Small intestine (tissue), 7 donors: ENCODE data around the gene LPP. TPM values are rescaled to one million over a fixed set of nuclear protein-coding genes. Genes with fewer than 3 reads are reported as not detected.

Experiments used
- DNase-seq, 2 donors: peaks; one replicate each; pipeline versions ENCODE4 v3.0.0 to v3.0.0-alpha.2; 2013
- FAIRE-seq: peaks from 2 replicates; lab custom pipeline; 2012; peaks lifted over from hg19 to GRCh38; lab: Jason Lieb, UNC
- H3K27ac ChIP-seq, 3 donors: one replicate each; pipeline ENCODE4 v1.5.1; 2013; ENCODE audit warnings: low read length in 2 of 3, mild to moderate bottlenecking in 2 of 3, control low read depth in 1 of 3, inconsistent platforms in 1 of 3, low read depth in 1 of 3, moderate library complexity in 1 of 3
- H3K27me3 ChIP-seq, 3 donors: one replicate each; pipeline ENCODE4 v1.6.1; 2013; ENCODE audit warnings: low read length in 3 of 3, inconsistent platforms in 1 of 3; ENCODE audit not compliant: control insufficient read depth in 3 of 3, insufficient read depth in 3 of 3
- H3K36me3 ChIP-seq, 3 donors: one replicate each; pipeline ENCODE4 v1.6.1; 2013; ENCODE audit warnings: low read length in 3 of 3, inconsistent platforms in 1 of 3, low read depth in 1 of 3, mild to moderate bottlenecking in 1 of 3, moderate library complexity in 1 of 3; ENCODE audit not compliant: control insufficient read depth in 3 of 3, insufficient read depth in 2 of 3
- H3K4me1 ChIP-seq, 3 donors: one replicate each; pipeline ENCODE4 v1.6.1; 2013; ENCODE audit warnings: low read length in 2 of 3, inconsistent platforms in 1 of 3, low read depth in 1 of 3, mild to moderate bottlenecking in 1 of 3, moderate library complexity in 1 of 3; ENCODE audit not compliant: control insufficient read depth in 3 of 3, insufficient read depth in 2 of 3
- H3K4me3 ChIP-seq, 3 donors: one replicate each; pipeline ENCODE4 v1.5.1; 2013; ENCODE audit warnings: low read length in 3 of 3, control low read depth in 1 of 3, inconsistent platforms in 1 of 3, low read depth in 1 of 3, mild to moderate bottlenecking in 1 of 3, moderate library complexity in 1 of 3
- H3K9me3 ChIP-seq, 2 donors: one replicate each; pipeline ENCODE4 v1.6.1; 2013; ENCODE audit warnings: low read depth in 1 of 2, low read length in 1 of 2; ENCODE audit not compliant: control insufficient read depth in 2 of 2, insufficient read depth in 1 of 2
- WGBS, 3 donors: extraction: QIAGEN DNeasy Blood & Tissue Kit; methylation state at CpG; one replicate each; pipeline ENCODE4 v1.1.7; 2013; 5-methylcytosine and 5-hydroxymethylcytosine counted together
- polyA plus RNA-seq, 4 donors: library from polyadenylated mRNA; stranded (reverse) in 3 of 4; unstranded in 1 of 4; fragments of 200-250 nt in 3 of 4; fragments of 120-200 nt in 1 of 4; gene quantifications; one replicate each; pipeline versions ENCODE4 v1.2.1 to v1.2.3, GENCODE V29; 2013
- donor health status: healthy with polysubstance abuse.
- donor health status: control.
- donor health status: control.
- donor health status: Bipolar disorder and iron deficiency.
- donor health status: healthy.

Gene LPP
- polyA plus RNA-seq, 4 donors: 5.4 to 35.8 (median 12.4) TPM

DNA sequence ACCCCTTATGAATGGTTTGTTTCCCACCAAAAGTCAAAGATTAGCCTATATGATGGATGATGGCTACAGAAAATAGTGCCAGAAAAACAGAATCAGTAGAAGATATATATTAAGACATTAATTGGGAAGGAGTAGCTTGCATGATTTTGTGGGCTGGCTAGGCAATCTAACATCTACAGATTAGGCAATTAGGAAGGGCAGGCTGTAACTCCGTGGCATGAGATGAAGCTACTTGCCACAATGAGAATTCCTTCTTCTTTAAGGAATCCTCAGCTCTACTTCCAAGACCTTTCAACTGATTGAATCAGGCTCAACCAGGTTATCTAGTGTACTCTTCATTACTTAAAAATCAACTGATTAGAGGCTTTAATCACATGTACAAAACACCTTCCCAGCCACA, 426.7 kb downstream of the LPP start:
- FAIRE-seq: no peak
- Histone ChIP-seq H3K4me1 (peaks cover 2 to 7% (median 4%) of the 10 kb centered on the region in 3 donors), H3K4me3 (no peak overlapping the region), H3K36me3 (peaks cover 0 to 4% (median 0%) of the 10 kb centered on the region in 3 donors), H3K27ac (no peak overlapping the region), H3K27me3 (no peaks in the 10 kb centered on the region), H3K9me3 (no peaks in the 10 kb centered on the region)
- no peak for DNase-seq
- 85 to 100% (median 96%) methylated on average over 1 of the region's 1 CpG for WGBS, 3 donors

DNA sequence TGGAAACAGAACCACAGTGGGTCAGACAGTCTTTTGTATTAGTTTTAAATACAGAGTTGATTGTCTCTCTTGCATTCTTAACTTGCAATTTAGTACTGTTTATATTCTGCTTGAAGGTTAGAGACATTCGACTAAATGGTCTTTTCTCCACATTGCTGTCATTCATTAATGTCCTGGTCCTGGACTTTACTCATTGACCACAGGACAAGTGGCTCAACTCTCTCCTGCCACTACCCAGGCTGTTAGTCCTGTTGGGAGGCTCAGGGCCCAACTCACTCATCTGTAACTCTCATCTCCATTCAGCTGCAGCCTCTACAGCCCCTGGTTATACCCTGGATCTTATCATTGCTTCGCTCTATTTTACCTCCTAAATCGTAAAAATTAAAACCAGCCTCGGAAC, 427.4 kb downstream of the LPP start:
- WGBS, 3 donors: 91 to 95% (median 93%) methylated on average over 4 of the region's 4 CpGs
- Histone ChIP-seq H3K36me3 (peaks cover 0 to 2% (median 0%) of the 10 kb centered on the region in 3 donors), H3K27ac (no peak overlapping the region), H3K4me1 (peaks cover 2 to 7% (median 4%) of the 10 kb centered on the region in 3 donors), H3K9me3 (no peaks in the 10 kb centered on the region), H3K4me3 (no peak overlapping the region), H3K27me3 (no peaks in the 10 kb centered on the region)
- no peak for DNase-seq
- no peak for FAIRE-seq

DNA sequence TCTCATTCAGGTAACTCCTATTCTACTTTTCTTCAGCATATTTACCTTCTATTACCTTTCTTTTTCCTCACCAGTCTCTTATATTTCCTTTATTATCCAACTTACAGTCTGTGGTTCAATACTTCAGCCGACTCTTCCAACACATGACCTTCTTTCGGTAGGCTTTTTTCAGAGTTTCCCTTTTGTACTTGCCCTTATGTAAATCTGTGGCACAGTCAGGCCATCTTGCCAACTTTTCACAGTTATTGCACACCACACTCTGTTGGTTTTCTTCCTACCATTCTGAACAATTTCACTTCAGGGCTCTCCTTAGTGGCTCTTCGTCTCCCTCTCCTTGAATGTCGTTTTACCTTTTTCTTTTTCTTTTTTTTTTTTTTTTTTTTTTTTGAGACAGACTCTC, 427.8 kb downstream of the LPP start:
- Histone ChIP-seq H3K27me3 (no peaks in the 10 kb centered on the region), H3K4me3 (no peak overlapping the region), H3K9me3 (no peaks in the 10 kb centered on the region), H3K36me3 (peaks cover 0 to 2% (median 0%) of the 10 kb centered on the region in 3 donors), H3K4me1 (peaks cover 2 to 7% (median 4%) of the 10 kb centered on the region in 3 donors), H3K27ac (no peak overlapping the region)
- WGBS, 3 donors: 68 to 76% (median 68%) methylated on average over 4 of the region's 4 CpGs
- DNase-seq (no peak), FAIRE-seq (no peak)

DNA sequence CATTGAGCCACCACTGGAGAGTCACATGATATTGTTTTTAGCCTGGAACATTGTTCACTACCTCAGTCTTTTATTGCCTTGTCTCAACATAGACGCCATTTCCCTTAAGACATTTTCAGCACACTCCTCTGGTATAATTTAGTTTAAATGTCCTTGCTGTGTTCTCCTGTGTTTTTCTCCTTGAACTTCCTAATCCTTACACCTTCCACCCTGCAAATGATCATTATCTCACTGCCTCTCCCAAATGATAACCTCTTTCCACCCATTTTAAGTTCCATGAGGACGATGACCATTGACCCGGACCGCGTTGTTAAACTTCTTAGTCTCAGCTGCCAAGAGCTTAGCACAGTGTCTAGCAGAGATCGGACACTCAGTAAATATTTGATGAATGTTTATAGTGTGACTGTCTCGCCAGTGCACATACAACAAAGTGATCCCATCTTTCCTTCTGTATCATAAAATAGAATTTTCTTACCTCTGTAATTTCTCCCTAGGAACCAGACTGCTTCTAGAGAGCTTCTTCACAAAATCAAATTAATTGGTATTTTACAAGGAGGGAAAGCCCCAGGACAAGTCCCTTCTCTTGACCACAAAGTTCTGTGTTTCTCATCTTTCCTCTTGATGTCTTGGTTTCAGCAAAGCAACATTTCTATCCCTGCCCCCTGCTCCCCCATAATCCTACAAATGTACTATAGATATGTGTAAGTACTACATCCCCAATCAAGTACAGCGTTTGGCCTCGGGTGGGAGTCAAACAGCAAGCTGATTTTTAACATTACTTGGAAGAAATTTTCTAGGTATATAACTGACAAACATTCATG, 429.6 kb downstream of the LPP start:
- peaks cover 2 to 7% (median 4%) of the 10 kb centered on the region in 3 donors for H3K4me1 ChIP-seq
- no peaks in the 10 kb centered on the region for H3K27me3 ChIP-seq
- H3K36me3 ChIP-seq: peaks cover 0 to 2% (median 0%) of the 10 kb centered on the region in 3 donors
- H3K4me3 ChIP-seq: no peak overlapping the region
- WGBS, 3 donors: 37 to 54% (median 41%) methylated on average over 9 of the region's 9 CpGs
- H3K9me3 ChIP-seq: no peaks in the 10 kb centered on the region
- peak; percentile 51 to 73 for DNase-seq
- FAIRE-seq: no peak
- H3K27ac ChIP-seq: no peak overlapping the region

GRCh38 chr3:188584162-188584529, 430.2 kb downstream of the LPP start:
- H3K36me3 ChIP-seq: no peaks in the 10 kb centered on the region
- no peaks in the 10 kb centered on the region for H3K27me3 ChIP-seq
- no peak overlapping the region for H3K27ac ChIP-seq
- FAIRE-seq (no peak), DNase-seq (no peak)
- H3K4me3 ChIP-seq: no peak overlapping the region
- H3K9me3 ChIP-seq: no peaks in the 10 kb centered on the region
- H3K4me1 ChIP-seq: peaks cover 2 to 7% (median 4%) of the 10 kb centered on the region in 3 donors
- 68 to 89% (median 71%) methylated on average over 4 of the region's 4 CpGs for WGBS, 3 donors

DNA sequence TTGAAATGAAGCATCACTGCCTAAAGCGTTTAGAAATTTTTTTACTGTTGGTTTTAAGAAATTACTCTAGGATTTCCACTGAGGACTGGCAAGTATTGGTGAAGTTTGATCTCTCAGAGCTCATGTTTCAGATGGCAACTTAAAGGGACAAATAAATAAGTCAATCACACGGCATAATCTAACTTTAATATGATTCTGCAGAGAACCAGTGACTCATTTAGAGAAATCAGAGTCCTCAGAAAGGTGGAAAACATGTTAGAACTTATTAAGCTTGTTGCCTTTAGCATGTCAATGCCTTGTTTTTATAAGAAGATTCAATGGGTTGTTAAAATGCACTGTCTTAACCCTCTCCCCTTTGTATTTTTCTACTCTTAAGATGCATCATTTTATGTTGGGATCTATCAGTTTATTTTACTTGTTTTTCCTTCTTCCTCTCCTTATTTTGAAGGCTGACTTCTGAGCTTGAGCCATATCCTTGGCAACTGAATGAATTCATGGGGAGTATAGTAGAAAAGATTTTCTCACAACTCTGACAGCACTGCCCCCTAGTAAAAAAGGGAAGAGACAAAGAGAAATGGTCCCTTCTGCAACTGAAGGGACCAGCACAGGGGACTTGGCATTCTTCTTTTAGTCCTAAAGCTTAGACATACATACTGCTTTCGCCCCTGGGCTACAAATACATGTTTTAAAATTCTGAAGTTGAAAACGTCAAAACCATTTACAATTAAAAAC, 431.2 kb downstream of the LPP start:
- FAIRE-seq: no peak
- no peak for DNase-seq
- H3K4me1 ChIP-seq: peaks cover 2 to 7% (median 4%) of the 10 kb centered on the region in 3 donors
- no peak overlapping the region for H3K4me3 ChIP-seq
- no peaks in the 10 kb centered on the region for H3K27me3 ChIP-seq
- WGBS, 3 donors: 59 to 81% (median 81%) methylated on average over 4 of the region's 4 CpGs
- no peak overlapping the region for H3K27ac ChIP-seq
- no peaks in the 10 kb centered on the region for H3K36me3 ChIP-seq
- no peaks in the 10 kb centered on the region for H3K9me3 ChIP-seq

DNA sequence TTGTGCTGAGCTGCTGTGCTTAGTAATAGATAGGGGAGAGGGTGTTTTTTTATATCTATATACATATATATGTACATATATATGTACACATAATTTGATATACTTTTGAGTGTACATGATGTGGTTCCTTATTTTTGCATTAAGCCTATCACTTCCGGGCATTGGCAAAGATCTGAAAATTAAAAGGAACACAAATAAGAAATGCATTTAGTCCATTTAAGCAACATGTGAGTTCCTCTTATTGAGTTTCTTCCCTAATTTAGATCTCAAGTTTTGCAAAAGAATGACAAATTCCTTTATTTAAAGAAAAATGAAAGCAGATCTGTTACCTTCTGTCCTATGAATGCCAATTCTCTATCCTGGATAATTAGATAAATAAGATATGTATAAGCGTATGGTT, 435.1 kb downstream of the LPP start:
- DNase-seq: no peak
- FAIRE-seq: no peak
- Histone ChIP-seq H3K36me3 (no peaks in the 10 kb centered on the region), H3K4me1 (no peaks in the 10 kb centered on the region), H3K4me3 (no peak overlapping the region), H3K27me3 (no peaks in the 10 kb centered on the region), H3K27ac (no peak overlapping the region), H3K9me3 (no peaks in the 10 kb centered on the region)
- WGBS, 3 donors: 92 to 94% (median 93%) methylated on average over 2 of the region's 2 CpGs

DNA sequence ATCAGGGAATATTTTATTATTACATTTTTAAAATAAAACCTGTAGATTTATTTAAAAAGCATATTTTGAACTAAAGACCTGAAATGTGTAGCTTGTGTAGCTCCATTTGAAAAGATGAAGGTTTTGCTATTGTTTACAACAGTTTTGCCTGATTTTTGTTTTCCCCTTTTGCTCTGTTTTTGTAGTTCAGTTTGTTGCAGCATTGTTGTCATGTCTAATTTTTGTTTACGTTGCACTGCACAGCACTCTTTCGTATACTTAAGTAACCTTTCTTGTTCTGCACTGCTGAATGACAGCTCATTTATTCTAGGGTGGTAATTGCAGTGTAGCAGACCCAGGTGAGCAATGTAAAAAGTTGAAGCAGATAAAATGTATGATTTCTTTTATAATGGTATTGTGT, 435.8 kb downstream of the LPP start:
- H3K27me3 ChIP-seq: no peaks in the 10 kb centered on the region
- DNase-seq (no peak), FAIRE-seq (no peak)
- no peaks in the 10 kb centered on the region for H3K36me3 ChIP-seq
- no peaks in the 10 kb centered on the region for H3K9me3 ChIP-seq
- H3K4me3 ChIP-seq: no peak overlapping the region
- no peak overlapping the region for H3K27ac ChIP-seq
- 88 to 93% (median 89%) methylated on average over 2 of the region's 2 CpGs for WGBS, 3 donors
- H3K4me1 ChIP-seq: no peaks in the 10 kb centered on the region
